Peyer's patch (tissue), 4 donors: ENCODE results near the gene MYO3B.

ENCODE experiments used
- CTCF ChIP-seq, 6 experiments: fragments of 450-650 bp in 4 of 6; fragments of 200-600 bp in 2 of 6; sonication (generic) in 1 of 6; IDR thresholded peaks; one replicate each; pipeline ENCODE4 v1.5.1; 2017 to 2019; ENCODE audit warnings: antibody characterized with exemption in 6 of 6, mild to moderate bottlenecking in 3 of 6, moderate library complexity in 1 of 6
- POLR2A ChIP-seq, 2 donors: fragments of 450-650 bp; IDR thresholded peaks; one replicate each; pipeline ENCODE4 v1.5.1; 2017; ENCODE audit warnings: antibody characterized with exemption in 2 of 2, mild to moderate bottlenecking in 2 of 2, moderate library complexity in 2 of 2

- TF ChIP-seq CTCF (IDR thresholded peaks at IDR 0.05): no peak
- TF ChIP-seq POLR2A (IDR thresholded peaks at IDR 0.05): no peak
Measured at GRCh38 chr2:170276056-170276455, 98.1 kb downstream of the MYO3B start.
